Iris pigment epithelial cell (primary cell): ENCODE results near the gene ZNF32.
A peak's percentile ranks its signal among the peaks of the same experiment; 100 is the strongest.
"Not testable (repeated sequence)": the region's sequence is repeated elsewhere in the genome, so short reads cannot be mapped to it uniquely, and the experiment has no call there.

Experiments used
- DNase-seq: peaks from one replicate; pipeline ENCODE4 v3.0.0-alpha.2; 2011; ENCODE audit warnings: low read depth

Gene ZNF32

GRCh38 chr10:43680035-43680434 lies 31.4 kb upstream of the ZNF32 start:
- DNase-seq = peak; percentile 49

GRCh38 chr10:43679509-43679908 lies 30.8 kb upstream of the ZNF32 start:
- DNase-seq = no peak

- no peak for DNase-seq
Measured at GRCh38 chr10:43678654-43679053, 30.0 kb upstream of the ZNF32 start.

- no peak for DNase-seq
Measured at GRCh38 chr10:43676901-43677300, 28.2 kb upstream of the ZNF32 start.

GRCh38 chr10:43676331-43676730 lies 27.6 kb upstream of the ZNF32 start:
- DNase-seq = no peak

- DNase-seq = no peak
Measured at GRCh38 chr10:43674553-43675210, 26.0 kb upstream of the ZNF32 start.

- no peak for DNase-seq
Measured at GRCh38 chr10:43673471-43673870, 24.8 kb upstream of the ZNF32 start.

- DNase-seq = peak; percentile 55
Measured at GRCh38 chr10:43671659-43672531, 23.2 kb upstream of the ZNF32 start.

- DNase-seq = no peak
Measured at GRCh38 chr10:43669386-43669785, 20.7 kb upstream of the ZNF32 start.

- DNase-seq = no peak
Measured at GRCh38 chr10:43667761-43668386, 19.2 kb upstream of the ZNF32 start.

- DNase-seq = peak; percentile 31
Measured at GRCh38 chr10:43667317-43667731, 18.6 kb upstream of the ZNF32 start.

GRCh38 chr10:43666552-43666951 lies 17.9 kb upstream of the ZNF32 start:
- DNase-seq = no peak

GRCh38 chr10:43665054-43665453 lies 16.4 kb upstream of the ZNF32 start:
- DNase-seq = peak; percentile 18

- no peak for DNase-seq
Measured at GRCh38 chr10:43658227-43658626, 9.5 kb upstream of the ZNF32 start.

- DNase-seq = no peak
Measured at GRCh38 chr10:43655311-43655710, 6.6 kb upstream of the ZNF32 start.

- peak; percentile 66 for DNase-seq
Measured at GRCh38 chr10:43653746-43654145, 5.1 kb upstream of the ZNF32 start.

- peak; percentile 46 for DNase-seq
Measured at GRCh38 chr10:43649185-43649523, 473 bp upstream of the ZNF32 start.

GRCh38 chr10:43648095-43648397 lies 635 bp downstream of the ZNF32 start:
- no peak for DNase-seq

- DNase-seq = no peak
Measured at GRCh38 chr10:43647576-43647975, 1.1 kb downstream of the ZNF32 start.

GRCh38 chr10:43645866-43646265 lies 2.8 kb downstream of the ZNF32 start:
- no peak for DNase-seq

- peak; percentile 31 for DNase-seq
Measured at GRCh38 chr10:43644252-43644651, 4.4 kb downstream of the ZNF32 start.

GRCh38 chr10:43640603-43641002 lies 8.1 kb downstream of the ZNF32 start:
- peak; percentile 53 for DNase-seq

- DNase-seq = not testable (repeated sequence)
Measured at GRCh38 chr10:43635816-43636215, 12.9 kb downstream of the ZNF32 start.
